ENCODE measurements around the gene CFAP97. TPM values are rescaled to one million over a fixed set of nuclear protein-coding genes. Genes with fewer than 3 reads are reported as not detected.

The CFAP97 gene
- total RNA-seq, 1 donor from 2014 or later = 78.6 TPM

DNA sequence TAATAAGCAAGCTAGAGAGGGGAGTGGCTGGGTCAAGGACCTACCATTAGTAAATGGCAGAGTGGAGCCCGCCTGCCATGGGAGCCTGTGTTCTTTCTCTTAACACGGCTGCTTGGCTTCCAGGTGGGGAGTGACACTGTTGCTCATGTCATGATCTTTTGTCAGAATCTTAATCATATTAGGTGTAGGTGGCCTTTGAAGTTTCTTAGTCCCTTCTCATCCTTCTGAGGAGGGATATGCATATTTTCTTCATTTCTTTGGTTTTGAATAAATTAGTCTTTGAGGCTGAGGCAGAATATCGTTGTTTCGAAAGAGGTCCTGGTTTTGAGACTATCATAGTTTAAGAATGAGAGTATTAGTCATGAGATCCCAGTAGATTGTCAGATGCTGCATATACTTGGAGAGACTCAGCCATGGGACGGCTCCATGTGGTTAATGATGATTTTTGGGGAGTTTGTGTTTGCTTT, 34.4 kb upstream of the CFAP97 start:
- Histone ChIP-seq H3K79me2 (ENCODE audit: low read depth) (peaks cover 59% of the 10 kb centered on the region), H3K27ac (no peak overlapping the region), H3K4me2 (no peak overlapping the region), H2AFZ (replicated peaks) (no peak overlapping the region), H3K4me1 (no peaks in the 10 kb centered on the region), H4K20me1 (ENCODE audit: low read depth) (peaks cover 3% of the 10 kb centered on the region), H3K4me3 (no peak overlapping the region), H3K27me3 (no peaks in the 10 kb centered on the region), H3K9ac (no peak overlapping the region), H3K9me3 (ENCODE audit: low read depth) (peaks cover 9% of the 10 kb centered on the region), H3F3A (ENCODE audit: low read depth) (no peaks in the 10 kb centered on the region), H3K36me3 (no peaks in the 10 kb centered on the region)
- Mint-ChIP-seq H3K4me3 (no peak overlapping the region), H3K4me1 (peaks cover 8% of the 10 kb centered on the region), H3K27ac (no peak overlapping the region), H3K36me3 (peaks cover 14% of the 10 kb centered on the region), H3K27me3 (ENCODE audit: insufficient read depth, low read depth) (peaks cover 3% of the 10 kb centered on the region), H3K9me3 (peaks cover 21% of the 10 kb centered on the region)
- no peak for DNase-seq (ENCODE audit: low spot score)
- TF ChIP-seq EZH2phosphoT487 (IDR thresholded peaks at IDR 0.05) (no peak), EZH2 (IDR thresholded peaks at IDR 0.05) (no peak)
- TF ChIP-seq, protein P1, sequence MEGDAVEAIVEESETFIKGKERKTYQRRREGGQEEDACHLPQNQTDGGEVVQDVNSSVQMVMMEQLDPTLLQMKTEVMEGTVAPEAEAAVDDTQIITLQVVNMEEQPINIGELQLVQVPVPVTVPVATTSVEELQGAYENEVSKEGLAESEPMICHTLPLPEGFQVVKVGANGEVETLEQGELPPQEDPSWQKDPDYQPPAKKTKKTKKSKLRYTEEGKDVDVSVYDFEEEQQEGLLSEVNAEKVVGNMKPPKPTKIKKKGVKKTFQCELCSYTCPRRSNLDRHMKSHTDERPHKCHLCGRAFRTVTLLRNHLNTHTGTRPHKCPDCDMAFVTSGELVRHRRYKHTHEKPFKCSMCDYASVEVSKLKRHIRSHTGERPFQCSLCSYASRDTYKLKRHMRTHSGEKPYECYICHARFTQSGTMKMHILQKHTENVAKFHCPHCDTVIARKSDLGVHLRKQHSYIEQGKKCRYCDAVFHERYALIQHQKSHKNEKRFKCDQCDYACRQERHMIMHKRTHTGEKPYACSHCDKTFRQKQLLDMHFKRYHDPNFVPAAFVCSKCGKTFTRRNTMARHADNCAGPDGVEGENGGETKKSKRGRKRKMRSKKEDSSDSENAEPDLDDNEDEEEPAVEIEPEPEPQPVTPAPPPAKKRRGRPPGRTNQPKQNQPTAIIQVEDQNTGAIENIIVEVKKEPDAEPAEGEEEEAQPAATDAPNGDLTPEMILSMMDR (IDR thresholded peaks at IDR 0.05) = no peak

DNA sequence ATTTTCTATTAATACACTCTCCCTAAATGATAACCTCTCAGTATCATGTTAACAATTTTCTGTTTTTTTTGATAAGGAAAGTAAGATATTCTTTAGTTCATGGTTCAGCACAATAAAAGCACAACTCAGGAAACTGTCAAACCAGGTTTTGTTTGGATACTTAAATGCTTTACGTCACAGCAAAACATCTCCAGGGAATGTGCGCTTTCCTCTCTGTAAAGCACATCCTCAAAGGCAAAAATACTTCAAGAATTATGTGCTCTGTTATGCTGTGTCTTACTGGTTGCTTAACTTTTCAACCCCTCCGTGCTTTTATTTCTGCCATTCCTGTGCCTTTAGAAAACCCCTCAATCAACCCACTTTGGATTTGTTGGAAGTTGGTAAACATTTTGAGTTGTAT, 33.4 kb upstream of the CFAP97 start:
- Mint-ChIP-seq H3K4me3 (no peak overlapping the region), H3K4me1 (peaks cover 8% of the 10 kb centered on the region), H3K27me3 (ENCODE audit: insufficient read depth, low read depth) (peaks cover 3% of the 10 kb centered on the region), H3K9me3 (peaks cover 21% of the 10 kb centered on the region), H3K36me3 (peaks cover 16% of the 10 kb centered on the region), H3K27ac (no peak overlapping the region)
- H2AFZ ChIP-seq (replicated peaks) = no peak overlapping the region
- H3K79me2 ChIP-seq (ENCODE audit: low read depth) = peaks cover 59% of the 10 kb centered on the region
- H3K4me1 ChIP-seq = no peaks in the 10 kb centered on the region
- H3K27ac ChIP-seq = no peak overlapping the region
- H3K4me3 ChIP-seq = no peak overlapping the region
- peaks cover 3% of the 10 kb centered on the region for H4K20me1 ChIP-seq (ENCODE audit: low read depth)
- H3F3A ChIP-seq (ENCODE audit: low read depth) = no peaks in the 10 kb centered on the region
- H3K36me3 ChIP-seq = no peaks in the 10 kb centered on the region
- H3K4me2 ChIP-seq = no peak overlapping the region
- no peaks in the 10 kb centered on the region for H3K27me3 ChIP-seq
- H3K9ac ChIP-seq = no peak overlapping the region
- DNase-seq (ENCODE audit: low spot score) = no peak
- TF ChIP-seq EZH2 (IDR thresholded peaks at IDR 0.05) (no peak), EZH2phosphoT487 (IDR thresholded peaks at IDR 0.05) (no peak)
- TF ChIP-seq, protein P1 (IDR thresholded peaks at IDR 0.05) = no peak
- H3K9me3 ChIP-seq (ENCODE audit: low read depth) = peaks cover 9% of the 10 kb centered on the region

DNA sequence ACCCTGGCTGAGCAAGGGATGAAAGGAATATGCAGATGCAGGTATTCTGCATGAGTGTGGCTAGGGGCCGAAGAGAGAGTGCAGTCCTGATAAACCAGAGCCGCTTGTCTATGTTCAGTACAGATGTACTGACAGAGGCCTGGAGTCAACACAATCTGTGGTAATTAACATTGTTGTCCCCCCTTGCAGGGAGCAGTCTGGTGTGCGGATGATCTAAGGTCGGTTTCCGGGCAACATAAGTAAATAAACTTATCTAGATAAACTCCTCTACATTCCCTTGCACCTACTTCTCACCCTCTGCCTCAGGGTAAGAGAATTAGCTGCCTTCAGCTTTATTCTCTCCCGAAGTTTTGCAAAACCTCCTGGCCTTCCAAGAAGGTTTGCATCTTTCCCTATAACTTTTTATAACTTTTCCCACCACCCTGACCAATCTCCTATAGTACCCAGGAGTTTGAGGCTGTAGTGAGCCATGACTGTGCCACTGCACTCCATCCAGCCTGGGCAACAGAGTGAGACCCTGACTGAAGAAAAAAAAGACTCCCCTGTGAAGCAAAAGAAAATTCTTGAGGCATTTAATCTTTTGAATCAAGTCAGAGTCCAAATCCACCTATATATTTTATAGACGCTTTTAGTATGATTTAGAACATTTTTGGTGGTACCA, 32.2 kb upstream of the CFAP97 start:
- no peak overlapping the region for H3K27ac ChIP-seq
- H3F3A ChIP-seq (ENCODE audit: low read depth) = no peaks in the 10 kb centered on the region
- peaks cover 11% of the 10 kb centered on the region for H3K36me3 Mint-ChIP-seq
- H3K9me3 ChIP-seq (ENCODE audit: low read depth) = peaks cover 9% of the 10 kb centered on the region
- peaks cover 8% of the 10 kb centered on the region for H3K4me1 Mint-ChIP-seq
- H3K9ac ChIP-seq = no peak overlapping the region
- no peak overlapping the region for H3K27ac Mint-ChIP-seq
- no peak overlapping the region for H3K4me3 ChIP-seq
- H3K9me3 Mint-ChIP-seq = peaks cover 13% of the 10 kb centered on the region
- no peaks in the 10 kb centered on the region for H3K36me3 ChIP-seq
- no peaks in the 10 kb centered on the region for H3K4me1 ChIP-seq
- peaks cover 3% of the 10 kb centered on the region for H3K27me3 Mint-ChIP-seq (ENCODE audit: insufficient read depth, low read depth)
- H2AFZ ChIP-seq (replicated peaks) = no peak overlapping the region
- TF ChIP-seq EZH2 (IDR thresholded peaks at IDR 0.05) (no peak), EZH2phosphoT487 (IDR thresholded peaks at IDR 0.05) (no peak)
- TF ChIP-seq, protein P1 (IDR thresholded peaks at IDR 0.05) = no peak
- no peak overlapping the region for H3K4me2 ChIP-seq
- peaks cover 3% of the 10 kb centered on the region for H4K20me1 ChIP-seq (ENCODE audit: low read depth)
- no peak for DNase-seq (ENCODE audit: low spot score)
- H3K27me3 ChIP-seq = no peaks in the 10 kb centered on the region
- no peak overlapping the region for H3K4me3 Mint-ChIP-seq
- peaks cover 64% of the 10 kb centered on the region for H3K79me2 ChIP-seq (ENCODE audit: low read depth)

All from neural progenitor cell (in vitro differentiated cells).